Kidney epithelial cell (primary cell): ENCODE measurements around the gene CD274. TPM values are rescaled to one million over a fixed set of nuclear protein-coding genes. Genes with fewer than 3 reads are reported as not detected.

Source experiments
- DNase-seq: peaks from one replicate; pipeline ENCODE4 v3.0.0-alpha.2; 2010; ENCODE audit warnings: low read depth
- H3K27me3 ChIP-seq: 2 replicates; pipeline ENCODE4 v1.6.0; 2011; ENCODE audit warnings: low read length; ENCODE audit not compliant: control insufficient read depth, insufficient read depth
- H3K36me3 ChIP-seq: 2 replicates; pipeline ENCODE4 v1.5.1; 2011; ENCODE audit warnings: low read length; ENCODE audit not compliant: control insufficient read depth, insufficient read depth
- H3K4me3 ChIP-seq: 2 replicates; pipeline ENCODE4 v1.5.1; 2011; ENCODE audit warnings: low read depth, mild to moderate bottlenecking, control low read depth, low read length
- CTCF ChIP-seq: IDR thresholded peaks from 2 replicates; pipeline ENCODE4 v1.5.1; 2011; ENCODE audit warnings: mild to moderate bottlenecking, moderate library complexity, low read length, control low read depth, inconsistent platforms; ENCODE audit not compliant: insufficient read depth, poor library complexity, severe bottlenecking
- total RNA-seq: library from RNA; depleted of rRNA; stranded (reverse); fragments of >200 nt; gene quantifications from 2 replicates; pipeline ENCODE4 v1.2.3, GENCODE V29; 2015

The CD274 gene
- total RNA-seq, 1 donor from 2014 or later = 7.7 TPM

- Histone ChIP-seq H3K4me3 (no peak overlapping the region), H3K27me3 (no peaks in the 10 kb centered on the region), H3K36me3 (no peaks in the 10 kb centered on the region)
- no peak for TF ChIP-seq CTCF
- DNase-seq = no peak
These were observed 35.2 kb downstream of the CD274 start for GRCh38 chr9:5485378-5486085.

GRCh38 chr9:5486988-5487387 lies 36.6 kb downstream of the CD274 start:
- TF ChIP-seq CTCF = no peak
- H3K27me3 ChIP-seq = no peaks in the 10 kb centered on the region
- no peak overlapping the region for H3K4me3 ChIP-seq
- no peaks in the 10 kb centered on the region for H3K36me3 ChIP-seq
- DNase-seq = no peak

- no peaks in the 10 kb centered on the region for H3K27me3 ChIP-seq
- H3K36me3 ChIP-seq = no peaks in the 10 kb centered on the region
- no peak overlapping the region for H3K4me3 ChIP-seq
- DNase-seq = no peak
- no peak for TF ChIP-seq CTCF
These were observed 38.1 kb downstream of the CD274 start for GRCh38 chr9:5488221-5489008.

GRCh38 chr9:5489630-5490490 lies 39.5 kb downstream of the CD274 start:
- Histone ChIP-seq H3K4me3 (no peak overlapping the region), H3K27me3 (no peaks in the 10 kb centered on the region), H3K36me3 (no peaks in the 10 kb centered on the region)
- no peak for DNase-seq
- TF ChIP-seq CTCF = no peak

GRCh38 chr9:5492965-5493678 lies 42.8 kb downstream of the CD274 start:
- DNase-seq = no peak
- H3K4me3 ChIP-seq = no peak overlapping the region
- H3K27me3 ChIP-seq = no peaks in the 10 kb centered on the region
- no peak for TF ChIP-seq CTCF
- H3K36me3 ChIP-seq = no peaks in the 10 kb centered on the region
